OCI-LY3 (cell line): ENCODE measurements around the gene MRTFA.

Experiments
- H2AFZ ChIP-seq: fragments of 200-600, 300-600 bp; shearing (Covaris generic); 2 replicates; pipeline ENCODE4 v1.6.0; 2014; ENCODE audit warnings: antibody characterized with exemption, low read depth, low read length
- H3K27ac ChIP-seq: fragments of 200-600, 300-600 bp; sonication (generic); 2 replicates; pipeline ENCODE4 v1.5.1; 2014; ENCODE audit warnings: mild to moderate bottlenecking, low read length, moderate library complexity, mixed read lengths
- H3K27me3 ChIP-seq: fragments of 200-600, 300-600 bp; sonication (generic); 2 replicates; pipeline ENCODE4 v1.6.1; 2014; ENCODE audit warnings: low read depth, low read length, mixed read lengths
- H3K36me3 ChIP-seq: fragments of 200-600, 300-600 bp; sonication (generic); replicated peaks from 2 replicates; pipeline ENCODE3; 2014; ENCODE audit warnings: low read depth, low read length, mixed read lengths
- H3K4me1 ChIP-seq: fragments of 300-600, 200-600 bp; sonication (generic); 2 replicates; pipeline ENCODE4 v1.6.1; 2014; ENCODE audit warnings: low read length, mixed read lengths
- H3K4me2 ChIP-seq: fragments of 200-600, 300-600 bp; sonication (generic); 2 replicates; pipeline ENCODE4 v1.6.1; 2014; ENCODE audit warnings: low read length, mixed read lengths
- H3K4me3 ChIP-seq: fragments of 300-600, 200-600 bp; sonication (generic); 2 replicates; pipeline ENCODE4 v1.5.1; 2014; ENCODE audit warnings: antibody characterized with exemption, mild to moderate bottlenecking, low read length, moderate library complexity
- H3K79me2 ChIP-seq: fragments of 300-600, 200-600 bp; shearing (Covaris generic); 2 replicates; pipeline ENCODE4 v1.6.1; 2014; ENCODE audit warnings: mild to moderate bottlenecking, low read length, mixed read lengths
- H3K9ac ChIP-seq: fragments of 300-600, 200-600 bp; shearing (Covaris generic); 2 replicates; pipeline ENCODE4 v1.6.0; 2014; ENCODE audit warnings: mild to moderate bottlenecking, low read length, moderate library complexity
- H3K9me3 ChIP-seq: fragments of 200-600, 300-600 bp; shearing (Covaris generic); 2 replicates; pipeline ENCODE4 v1.6.1; 2014; ENCODE audit warnings: low read length, mixed read lengths; ENCODE audit not compliant: insufficient read depth
- H4K20me1 ChIP-seq: fragments of 200-600, 300-600 bp; sonication (generic); 2 replicates; pipeline ENCODE4 v1.6.1; 2016; ENCODE audit warnings: low read length, mixed read lengths; ENCODE audit not compliant: insufficient read depth
- EZH2phosphoT487 ChIP-seq: fragments of 200-600 bp; shearing (Covaris generic); IDR thresholded peaks from 2 replicates; pipeline ENCODE4 v1.6.1; 2018; ENCODE audit warnings: antibody characterized with exemption, mixed run types, low read depth
- TF ChIP-seq, protein P1 (sequence below): fragments of 200-600, 300-600 bp; sonication (generic); IDR thresholded peaks from 2 replicates; pipeline ENCODE4 v1.5.1; 2014; ENCODE audit warnings: antibody characterized with exemption, low read length, low read depth

MRTFA gene

DNA sequence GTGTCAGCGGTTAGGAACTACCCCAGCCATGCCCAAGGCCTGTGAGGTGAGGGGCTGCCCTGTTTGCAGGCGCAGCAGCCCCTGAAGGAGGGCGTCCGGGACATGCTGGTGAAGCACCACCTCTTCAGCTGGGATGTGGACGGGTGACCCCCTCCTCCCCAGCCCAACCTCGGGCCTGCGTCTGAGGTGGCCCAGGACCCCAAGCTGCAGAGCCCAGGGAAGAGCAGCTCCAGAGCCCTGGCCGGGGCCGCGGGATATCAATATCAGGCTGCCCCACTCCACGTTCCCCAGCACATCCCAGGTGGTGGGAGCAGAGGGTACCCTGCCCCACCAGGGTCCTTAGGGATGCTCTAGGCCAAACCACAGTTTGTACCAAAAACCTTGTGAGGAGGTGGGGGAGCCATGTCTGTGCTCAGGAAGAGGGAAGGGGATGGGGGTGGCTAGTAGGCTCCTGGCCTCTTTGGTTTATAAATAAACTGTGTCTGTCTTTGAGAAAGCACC, 226.9 kb downstream of the MRTFA start:
- Histone ChIP-seq H3K27me3 (no peaks in the 10 kb centered on the region), H3K79me2 (no peaks in the 10 kb centered on the region), H2AFZ (no peak overlapping the region), H3K4me3 (no peak overlapping the region), H3K4me2 (no peak overlapping the region), H3K9ac (no peak overlapping the region), H3K27ac (no peak overlapping the region), H4K20me1 (no peaks in the 10 kb centered on the region), H3K36me3 (peaks cover 56% of the 10 kb centered on the region), H3K9me3 (no peaks in the 10 kb centered on the region), H3K4me1 (peaks cover 31% of the 10 kb centered on the region)
- TF ChIP-seq, protein P1, sequence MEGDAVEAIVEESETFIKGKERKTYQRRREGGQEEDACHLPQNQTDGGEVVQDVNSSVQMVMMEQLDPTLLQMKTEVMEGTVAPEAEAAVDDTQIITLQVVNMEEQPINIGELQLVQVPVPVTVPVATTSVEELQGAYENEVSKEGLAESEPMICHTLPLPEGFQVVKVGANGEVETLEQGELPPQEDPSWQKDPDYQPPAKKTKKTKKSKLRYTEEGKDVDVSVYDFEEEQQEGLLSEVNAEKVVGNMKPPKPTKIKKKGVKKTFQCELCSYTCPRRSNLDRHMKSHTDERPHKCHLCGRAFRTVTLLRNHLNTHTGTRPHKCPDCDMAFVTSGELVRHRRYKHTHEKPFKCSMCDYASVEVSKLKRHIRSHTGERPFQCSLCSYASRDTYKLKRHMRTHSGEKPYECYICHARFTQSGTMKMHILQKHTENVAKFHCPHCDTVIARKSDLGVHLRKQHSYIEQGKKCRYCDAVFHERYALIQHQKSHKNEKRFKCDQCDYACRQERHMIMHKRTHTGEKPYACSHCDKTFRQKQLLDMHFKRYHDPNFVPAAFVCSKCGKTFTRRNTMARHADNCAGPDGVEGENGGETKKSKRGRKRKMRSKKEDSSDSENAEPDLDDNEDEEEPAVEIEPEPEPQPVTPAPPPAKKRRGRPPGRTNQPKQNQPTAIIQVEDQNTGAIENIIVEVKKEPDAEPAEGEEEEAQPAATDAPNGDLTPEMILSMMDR = no peak
- no peak for TF ChIP-seq EZH2phosphoT487

DNA sequence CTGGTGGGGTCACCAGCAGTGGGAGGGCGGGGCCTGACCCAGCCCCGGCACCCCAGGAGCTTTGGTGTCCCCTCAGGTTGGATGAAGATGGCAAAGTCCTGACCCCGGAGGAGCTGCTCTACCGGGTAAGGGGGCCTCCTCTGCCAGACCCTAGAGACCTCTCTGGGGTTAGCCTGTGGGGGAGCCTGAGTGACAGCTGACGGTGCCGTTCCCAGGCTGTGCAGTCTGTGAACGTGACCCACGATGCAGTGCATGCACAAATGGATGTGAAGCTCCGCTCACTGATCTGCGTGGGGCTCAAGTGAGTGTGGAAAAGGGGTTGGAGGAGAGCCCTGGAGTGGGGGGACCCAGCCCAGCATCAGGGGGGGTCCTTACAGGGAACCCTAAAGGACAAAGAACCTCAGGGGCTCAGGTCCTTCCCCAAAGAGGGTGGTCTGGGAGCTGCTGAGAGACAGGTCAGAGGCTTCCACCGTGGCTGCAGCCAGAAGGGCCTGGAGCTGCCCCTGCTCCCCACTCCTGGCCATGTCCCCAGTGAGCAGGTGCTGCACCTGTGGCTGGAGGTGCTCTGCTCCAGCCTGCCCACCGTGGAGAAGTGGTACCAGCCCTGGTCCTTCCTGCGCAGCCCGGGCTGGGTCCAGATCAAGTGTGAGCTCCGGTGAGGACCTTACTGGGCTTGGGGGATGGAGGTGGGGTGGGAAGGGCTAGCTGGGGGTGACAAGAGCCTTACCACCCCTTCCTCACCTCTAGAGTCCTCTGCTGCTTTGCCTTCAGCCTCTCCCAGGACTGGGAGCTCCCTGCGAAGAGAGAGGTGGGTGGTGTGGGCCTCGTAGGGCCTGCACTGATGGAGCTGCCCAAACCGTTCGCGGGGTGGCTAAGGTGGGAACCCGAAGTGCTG, 227.6 kb downstream of the MRTFA start:
- no peak overlapping the region for H2AFZ ChIP-seq
- no peak overlapping the region for H3K9ac ChIP-seq
- H3K4me3 ChIP-seq = no peak overlapping the region
- H3K4me2 ChIP-seq = no peak overlapping the region
- H3K79me2 ChIP-seq = no peaks in the 10 kb centered on the region
- no peaks in the 10 kb centered on the region for H3K27me3 ChIP-seq
- no peaks in the 10 kb centered on the region for H3K9me3 ChIP-seq
- H3K27ac ChIP-seq = no peak overlapping the region
- peaks cover 24% of the 10 kb centered on the region for H3K4me1 ChIP-seq
- H4K20me1 ChIP-seq = no peaks in the 10 kb centered on the region
- TF ChIP-seq EZH2phosphoT487 = no peak
- TF ChIP-seq, protein P1 = no peak
- H3K36me3 ChIP-seq = peaks cover 52% of the 10 kb centered on the region

- H3K79me2 ChIP-seq = no peaks in the 10 kb centered on the region
- H2AFZ ChIP-seq = no peak overlapping the region
- peaks cover 51% of the 10 kb centered on the region for H3K36me3 ChIP-seq
- no peak overlapping the region for H3K9ac ChIP-seq
- H3K4me3 ChIP-seq = no peak overlapping the region
- H4K20me1 ChIP-seq = no peaks in the 10 kb centered on the region
- no peaks in the 10 kb centered on the region for H3K9me3 ChIP-seq
- no peak overlapping the region for H3K4me2 ChIP-seq
- no peaks in the 10 kb centered on the region for H3K27me3 ChIP-seq
- H3K4me1 ChIP-seq = peaks cover 15% of the 10 kb centered on the region
- H3K27ac ChIP-seq = no peak overlapping the region
- no peak for TF ChIP-seq EZH2phosphoT487
- TF ChIP-seq, protein P1 = no peak
Observed at GRCh38 chr22:40407831-40408717, 228.4 kb downstream of the MRTFA start.
